Body of pancreas (tissue), 4 donors: Measurements from ENCODE around the gene GLMN.

Experiments used
- POLR2A ChIP-seq, 3 donors: fragments of 450-650 bp; IDR thresholded peaks; one replicate each; pipeline ENCODE4 v1.6.1; 2016; ENCODE audit warnings: antibody characterized with exemption in 3 of 3, mild to moderate bottlenecking in 2 of 3
- TF ChIP-seq, protein P1 (sequence below), 7 experiments: fragments of 450-650 bp in 4 of 7; fragments of 200-600 bp in 3 of 7; sonication (generic) in 3 of 7; IDR thresholded peaks; one replicate each; pipeline ENCODE4 v1.5.1; 2016 to 2019; ENCODE audit warnings: antibody characterized with exemption in 7 of 7

DNA sequence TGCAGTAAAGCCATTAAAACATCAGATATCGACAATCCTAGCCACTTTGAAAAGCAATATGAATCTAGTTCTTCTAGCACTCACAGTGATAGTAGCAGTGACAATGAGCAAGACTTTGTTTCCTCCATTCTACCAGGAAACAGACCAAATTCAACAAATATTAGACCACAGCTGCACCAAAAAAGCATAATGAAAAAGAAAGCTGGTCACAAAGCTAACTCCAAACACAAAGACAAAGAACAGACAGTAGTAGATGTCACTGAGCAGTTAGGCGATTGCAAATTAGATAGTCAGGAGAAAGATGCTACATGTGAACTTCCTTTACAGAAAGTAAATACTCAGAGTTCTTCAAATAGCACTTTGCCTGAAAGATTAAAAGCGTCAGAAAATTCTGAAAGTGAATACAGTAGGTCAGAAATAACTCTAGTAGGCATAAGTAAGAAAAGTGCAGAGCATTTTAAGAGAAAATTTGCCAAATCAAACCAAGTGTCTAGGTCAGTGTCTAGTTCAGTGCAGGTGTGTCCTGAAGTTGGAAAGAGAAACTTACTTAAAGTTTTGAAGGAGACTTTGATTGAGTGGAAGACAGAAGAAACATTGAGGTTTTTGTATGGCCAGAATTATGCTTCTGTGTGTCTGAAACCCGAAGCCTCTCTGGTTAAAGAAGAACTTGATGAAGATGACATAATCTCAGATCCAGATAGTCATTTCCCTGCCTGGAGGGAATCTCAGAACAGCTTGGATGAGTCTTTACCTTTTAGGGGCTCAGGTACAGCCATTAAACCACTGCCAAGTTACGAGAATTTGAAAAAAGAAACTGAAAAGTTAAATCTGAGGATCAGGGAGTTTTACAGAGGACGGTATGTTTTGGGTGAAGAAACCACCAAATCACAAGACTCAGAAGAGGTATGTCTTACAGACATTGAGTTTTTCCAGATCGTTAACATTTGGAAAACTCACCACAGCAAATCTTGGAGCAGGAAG lies 25.0 kb upstream of the GLMN start:
- TF ChIP-seq, protein P1, sequence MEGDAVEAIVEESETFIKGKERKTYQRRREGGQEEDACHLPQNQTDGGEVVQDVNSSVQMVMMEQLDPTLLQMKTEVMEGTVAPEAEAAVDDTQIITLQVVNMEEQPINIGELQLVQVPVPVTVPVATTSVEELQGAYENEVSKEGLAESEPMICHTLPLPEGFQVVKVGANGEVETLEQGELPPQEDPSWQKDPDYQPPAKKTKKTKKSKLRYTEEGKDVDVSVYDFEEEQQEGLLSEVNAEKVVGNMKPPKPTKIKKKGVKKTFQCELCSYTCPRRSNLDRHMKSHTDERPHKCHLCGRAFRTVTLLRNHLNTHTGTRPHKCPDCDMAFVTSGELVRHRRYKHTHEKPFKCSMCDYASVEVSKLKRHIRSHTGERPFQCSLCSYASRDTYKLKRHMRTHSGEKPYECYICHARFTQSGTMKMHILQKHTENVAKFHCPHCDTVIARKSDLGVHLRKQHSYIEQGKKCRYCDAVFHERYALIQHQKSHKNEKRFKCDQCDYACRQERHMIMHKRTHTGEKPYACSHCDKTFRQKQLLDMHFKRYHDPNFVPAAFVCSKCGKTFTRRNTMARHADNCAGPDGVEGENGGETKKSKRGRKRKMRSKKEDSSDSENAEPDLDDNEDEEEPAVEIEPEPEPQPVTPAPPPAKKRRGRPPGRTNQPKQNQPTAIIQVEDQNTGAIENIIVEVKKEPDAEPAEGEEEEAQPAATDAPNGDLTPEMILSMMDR (IDR thresholded peaks at IDR 0.05) = no peak
- TF ChIP-seq POLR2A (IDR thresholded peaks at IDR 0.05) = no peak
